Stimulated activated CD8-positive, alpha-beta memory T cell treated with anti-CD3 and anti-CD28 coated beads, Interleukin-12 subunit alpha, Interleukin-12 subunit beta, amount 100 ng/mL, for 24 hours (primary cell): ENCODE measurements around the gene GBP3.
"Not testable (repeated sequence)": the region's sequence is repeated elsewhere in the genome, so short reads cannot be mapped to it uniquely, and the experiment has no call there.

ENCODE experiments used
- DNase-seq: peaks from one replicate; pipeline ENCODE4 v3.0.0-alpha.2; 2020; ENCODE audit errors: extremely low read depth

GBP3 gene, protein sequence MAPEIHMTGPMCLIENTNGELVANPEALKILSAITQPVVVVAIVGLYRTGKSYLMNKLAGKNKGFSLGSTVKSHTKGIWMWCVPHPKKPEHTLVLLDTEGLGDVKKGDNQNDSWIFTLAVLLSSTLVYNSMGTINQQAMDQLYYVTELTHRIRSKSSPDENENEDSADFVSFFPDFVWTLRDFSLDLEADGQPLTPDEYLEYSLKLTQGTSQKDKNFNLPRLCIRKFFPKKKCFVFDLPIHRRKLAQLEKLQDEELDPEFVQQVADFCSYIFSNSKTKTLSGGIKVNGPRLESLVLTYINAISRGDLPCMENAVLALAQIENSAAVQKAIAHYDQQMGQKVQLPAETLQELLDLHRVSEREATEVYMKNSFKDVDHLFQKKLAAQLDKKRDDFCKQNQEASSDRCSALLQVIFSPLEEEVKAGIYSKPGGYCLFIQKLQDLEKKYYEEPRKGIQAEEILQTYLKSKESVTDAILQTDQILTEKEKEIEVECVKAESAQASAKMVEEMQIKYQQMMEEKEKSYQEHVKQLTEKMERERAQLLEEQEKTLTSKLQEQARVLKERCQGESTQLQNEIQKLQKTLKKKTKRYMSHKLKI

DNA sequence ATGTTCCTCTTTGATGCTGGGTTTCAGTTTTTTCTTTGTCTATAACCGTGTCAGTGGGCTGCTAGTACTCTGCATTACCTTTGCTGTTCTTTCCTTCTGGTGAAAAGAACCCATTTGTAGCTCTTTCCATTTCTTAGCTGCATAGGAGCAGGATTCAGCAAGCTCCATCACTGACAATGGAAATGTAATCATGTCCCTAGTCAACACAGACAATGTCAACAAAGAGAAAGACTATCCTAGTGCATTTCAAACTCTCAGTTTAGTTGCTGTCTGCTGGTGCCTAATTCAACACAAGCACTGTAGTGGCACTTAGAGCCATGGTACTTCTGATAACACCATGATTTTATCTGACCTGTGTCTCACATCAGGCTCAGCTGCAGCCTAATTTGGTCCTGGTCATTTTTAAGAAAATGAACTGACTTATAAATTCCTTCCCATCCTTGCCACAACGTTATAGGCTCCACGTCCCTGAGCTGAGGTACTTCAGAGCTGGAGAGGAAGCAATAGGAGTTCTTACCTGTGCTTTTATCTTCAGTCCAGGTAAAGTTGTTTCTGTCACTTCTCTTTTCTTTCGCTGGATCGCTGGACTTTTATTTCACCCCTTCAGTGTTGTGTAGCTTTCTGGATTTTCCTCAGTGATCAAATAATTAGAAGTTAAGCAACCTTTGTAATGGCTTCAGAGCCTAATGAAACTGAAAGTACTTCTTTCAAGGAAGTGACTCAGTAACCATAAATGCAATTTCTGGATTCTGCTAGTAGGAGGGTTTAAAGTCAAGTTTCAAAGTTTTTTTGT is at the start of gene GBP3:
TSS of gene GBP3 (minus strand) at position 700 of the 793 bp plus-strand sequence. CDS start 2,145 bp downstream, outside the sequence.
- DNase-seq: no peak

DNA sequence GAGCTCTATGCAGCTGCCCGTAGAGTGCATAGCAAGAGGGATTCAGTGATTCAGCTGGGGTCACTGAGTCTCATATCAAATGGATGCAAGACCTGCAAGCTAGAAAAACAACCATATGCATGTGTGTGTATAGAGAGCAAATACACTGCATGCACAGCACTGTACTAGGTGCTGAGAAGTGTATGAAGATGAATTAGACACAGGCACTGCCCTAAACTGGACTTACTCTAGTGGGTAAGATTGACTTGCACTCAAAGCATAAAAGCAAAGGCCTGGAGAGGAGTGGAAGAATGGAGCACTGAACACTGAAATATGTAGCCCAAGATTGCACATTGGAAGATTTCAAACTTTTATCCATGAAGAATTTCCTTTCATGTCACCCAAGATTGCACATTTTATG is 47.8 kb upstream of the GBP3 start:
- DNase-seq: no peak

DNA sequence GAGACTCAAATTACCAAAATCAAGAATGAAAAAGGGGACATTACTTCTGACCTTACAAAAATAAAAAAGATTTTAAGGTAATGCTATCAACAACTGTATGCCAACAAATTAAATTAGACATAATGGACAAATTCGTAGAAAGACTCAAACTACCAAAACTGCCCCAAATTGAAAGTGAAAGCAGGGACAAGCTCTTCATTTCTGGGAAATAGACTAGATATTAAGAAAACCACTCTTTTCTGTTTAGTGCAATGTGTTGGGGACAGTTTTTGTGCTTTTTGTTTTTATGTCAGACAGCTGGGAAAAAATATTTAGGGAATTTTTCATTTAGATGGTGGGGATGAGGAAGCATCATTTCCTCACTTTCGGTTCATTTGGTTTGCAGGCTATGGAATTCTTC is 47.3 kb upstream of the GBP3 start:
- DNase-seq: no peak

DNA sequence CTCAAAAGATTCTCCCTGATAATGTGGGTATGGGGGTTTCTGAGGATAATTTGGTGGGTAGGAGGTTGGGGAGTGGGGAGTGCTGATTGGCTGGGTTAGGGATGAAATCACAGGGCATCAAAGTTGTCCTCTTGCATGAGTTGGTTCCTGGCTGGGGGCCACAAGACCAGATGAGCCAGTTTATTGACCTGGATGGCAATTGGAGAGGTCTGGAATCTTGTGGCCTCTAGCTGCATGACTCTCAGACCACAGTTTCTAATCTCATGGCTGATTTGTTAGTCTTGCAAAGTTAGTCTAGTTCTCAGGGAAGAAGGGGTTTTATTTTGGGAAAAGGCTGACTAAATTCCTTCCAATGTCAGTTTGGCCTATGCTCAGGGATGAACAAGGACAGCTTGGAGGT is 45.6 kb upstream of the GBP3 start:
- DNase-seq: no peak

DNA sequence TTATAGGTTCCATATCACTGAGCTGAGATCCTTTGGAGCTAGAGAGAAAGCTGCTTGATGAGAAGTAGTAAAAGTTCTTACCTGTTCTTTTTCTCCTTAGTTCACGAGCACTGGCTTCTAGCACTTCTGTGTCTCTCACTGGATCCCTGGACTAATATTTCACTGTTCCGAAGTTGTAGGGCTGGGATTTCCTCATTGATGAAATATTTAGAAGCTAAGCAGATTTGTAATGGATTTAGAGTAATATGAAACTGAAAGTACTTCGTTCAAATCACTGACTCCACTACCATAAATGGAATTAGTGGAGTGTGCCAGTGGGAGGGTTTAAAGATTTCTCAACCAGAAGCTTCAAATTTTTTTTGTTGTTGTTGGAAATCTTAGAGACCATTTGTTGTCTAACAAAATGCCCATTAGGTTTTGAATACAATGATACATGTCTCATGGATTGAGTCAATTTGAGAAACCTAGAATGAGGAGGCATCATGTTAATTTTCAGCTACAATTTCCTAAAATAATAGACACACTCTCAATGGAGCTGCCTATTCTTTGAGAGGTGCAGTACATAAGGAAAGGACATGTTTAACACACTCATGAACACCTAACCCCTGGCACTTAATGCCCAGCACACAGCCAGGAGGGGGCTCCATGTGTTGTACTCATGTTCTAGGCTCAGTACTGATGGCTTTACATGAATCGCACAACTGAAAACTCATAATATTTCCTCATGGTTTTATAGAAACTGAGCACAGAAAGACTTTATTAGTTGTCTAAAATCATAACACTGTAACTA is 42.6 kb upstream of the GBP3 start, which contains the start of gene GBP1:
TSS of gene GBP1 (minus strand) at position 130 of the 790 bp plus-strand sequence. CDS start 1,974 bp downstream, outside the sequence.
- no peak for DNase-seq

DNA sequence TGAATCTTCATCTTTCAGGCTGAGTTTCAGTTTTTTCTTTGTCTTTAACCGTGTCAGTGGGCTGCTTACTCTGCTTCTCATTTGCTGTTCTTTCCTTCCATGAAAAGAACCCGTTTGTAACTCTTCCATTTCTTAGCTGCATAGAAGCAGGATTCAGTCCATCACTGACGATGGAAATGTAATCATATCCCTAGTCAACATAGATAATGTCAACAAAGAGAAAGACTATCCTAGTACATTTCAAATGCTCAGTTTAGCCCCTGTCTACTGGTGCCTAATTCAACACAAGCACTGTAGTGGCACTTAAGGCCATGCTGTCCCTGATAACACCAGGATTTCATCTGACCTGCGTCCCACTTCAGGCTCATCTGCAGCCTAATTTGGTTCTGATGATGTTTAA is 42.0 kb upstream of the GBP3 start:
- no peak for DNase-seq

DNA sequence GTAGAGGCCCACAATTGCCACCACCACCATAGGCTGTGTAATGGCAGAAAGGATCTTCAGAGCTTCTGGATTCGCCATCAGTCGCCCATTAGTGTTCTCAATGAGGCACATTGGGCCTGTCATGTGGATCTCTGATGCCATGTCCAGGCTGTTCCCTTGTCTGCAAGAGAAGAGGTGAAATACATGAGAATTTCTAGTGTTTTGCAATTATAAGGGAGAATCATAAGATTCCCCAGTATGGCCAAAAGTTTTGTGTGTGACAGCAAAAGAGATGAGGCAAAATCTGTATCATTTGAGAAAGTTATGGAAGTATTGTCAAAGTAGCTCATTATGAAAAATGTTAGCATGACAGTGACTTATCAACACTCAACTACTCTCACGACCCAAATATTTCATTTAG is 40.4 kb upstream of the GBP3 start:
- no peak for DNase-seq

DNA sequence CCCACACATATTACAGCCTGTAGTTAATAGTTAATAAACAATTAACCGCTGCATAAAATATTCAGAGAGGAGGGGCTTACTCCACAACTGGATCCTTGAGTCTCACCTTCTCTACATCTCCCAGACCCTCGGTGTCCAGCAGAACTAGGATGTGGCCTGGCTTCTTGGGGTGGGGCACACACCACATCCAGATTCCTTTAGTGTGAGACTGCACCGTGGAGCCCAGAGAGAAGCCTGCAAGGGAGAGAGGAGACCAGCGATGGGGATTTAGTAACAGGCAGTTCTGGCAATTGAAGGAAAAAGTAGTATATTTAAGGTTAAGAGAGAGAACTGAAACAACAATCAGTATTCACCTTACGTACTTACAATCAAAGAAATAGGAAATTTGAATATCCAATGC is 37.4 kb upstream of the GBP3 start:
- no peak for DNase-seq

DNA sequence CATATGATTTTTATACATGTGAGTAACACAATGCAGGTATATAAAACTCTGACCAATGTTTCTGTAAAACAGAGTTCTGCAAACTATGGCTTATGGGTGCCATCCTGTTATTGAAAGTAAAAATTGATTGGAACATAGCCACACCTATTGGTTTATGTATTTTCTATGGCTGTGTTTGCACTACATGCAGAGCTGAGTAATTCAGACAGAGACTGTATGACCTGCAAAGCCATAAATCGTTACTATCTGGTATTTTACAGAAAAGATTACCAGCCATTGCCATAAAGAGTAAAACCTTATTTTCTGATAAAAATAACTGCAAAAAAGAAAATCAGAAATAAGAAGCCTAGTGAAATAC is 29.3 kb upstream of the GBP3 start:
- no peak for DNase-seq

DNA sequence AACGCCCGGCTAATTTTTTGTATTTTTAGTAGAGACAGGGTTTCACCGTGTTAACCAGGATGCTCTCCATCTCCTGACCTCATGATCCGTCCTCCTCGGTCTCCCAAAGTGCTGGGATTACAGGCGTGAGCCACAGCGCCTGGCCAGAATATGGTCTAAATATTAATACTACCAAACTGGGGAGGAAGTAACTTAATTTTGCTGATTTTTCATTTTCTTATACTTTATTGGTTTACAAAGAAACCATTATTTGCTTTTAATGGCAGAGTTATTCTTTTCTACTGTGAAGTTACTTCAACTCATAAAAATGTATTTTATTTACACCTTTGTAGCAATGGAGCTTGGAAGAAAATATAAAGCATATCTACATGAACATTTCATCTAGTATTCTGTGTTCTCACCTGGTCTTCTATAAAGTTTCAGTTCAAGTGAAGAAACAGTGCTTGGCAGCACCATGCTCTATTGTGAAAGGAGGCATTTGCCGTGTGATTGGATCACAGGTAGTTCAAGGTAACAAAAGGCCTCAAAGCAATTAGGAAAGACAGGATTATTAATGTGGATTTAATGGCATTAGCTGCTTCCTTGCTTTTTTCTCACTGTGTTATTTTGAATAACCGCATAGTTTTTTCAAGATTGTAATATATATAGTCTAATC is 28.8 kb upstream of the GBP3 start:
- no peak for DNase-seq

DNA sequence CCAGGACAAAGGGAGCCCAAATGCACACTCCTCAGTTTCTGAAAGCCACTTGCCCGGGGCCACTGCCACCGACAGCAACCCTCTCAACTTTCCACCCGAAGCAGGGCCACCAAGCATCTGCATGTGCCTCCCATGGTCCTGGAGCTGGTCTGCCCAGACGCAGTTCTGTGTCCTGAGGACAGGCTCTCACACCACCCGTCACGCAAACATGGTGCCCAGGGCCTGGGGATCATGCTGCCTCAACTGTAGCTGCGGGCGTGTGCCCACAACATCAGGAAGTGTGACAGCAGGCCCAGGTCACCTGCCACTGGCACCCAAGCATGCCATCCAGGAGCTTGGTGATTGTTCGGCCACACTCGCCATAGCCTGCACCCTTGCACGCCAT is 28.0 kb upstream of the GBP3 start:
- no peak for DNase-seq

DNA sequence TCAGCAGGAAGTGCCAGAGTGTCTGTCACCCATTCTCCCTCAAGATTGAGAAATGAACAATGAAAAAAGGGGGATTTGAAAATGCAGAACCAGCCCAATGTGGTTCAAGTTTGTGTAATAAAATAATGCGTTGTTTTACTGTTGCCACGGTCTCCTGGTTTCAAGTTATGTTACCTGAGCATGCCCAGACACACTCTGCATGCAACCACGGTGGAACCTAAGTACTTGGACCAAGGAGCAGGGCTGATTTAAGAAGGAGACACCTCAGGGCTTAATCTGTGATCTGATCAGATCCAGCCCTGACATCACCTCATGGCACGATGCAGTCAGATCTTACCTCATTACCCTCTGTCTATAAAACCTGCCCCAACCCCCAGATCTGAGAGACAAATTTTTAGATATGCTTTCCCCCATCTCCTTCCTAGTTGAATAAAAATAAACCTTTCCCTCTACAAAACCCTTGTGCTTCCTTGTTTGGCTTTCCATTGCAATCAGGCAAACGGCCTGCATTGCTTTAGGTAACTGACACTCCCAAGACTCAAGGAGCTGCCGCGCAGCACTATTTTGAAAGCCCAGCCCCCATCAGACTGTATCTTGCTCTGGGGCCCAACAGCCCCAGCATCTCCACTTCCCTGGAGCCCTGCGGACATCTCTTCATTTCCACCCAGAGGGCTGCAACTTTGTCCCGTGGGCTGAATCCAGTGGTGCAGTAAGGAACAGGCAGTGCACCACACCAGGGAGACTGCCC is 27.4 kb upstream of the GBP3 start:
- DNase-seq: not testable (repeated sequence)

DNA sequence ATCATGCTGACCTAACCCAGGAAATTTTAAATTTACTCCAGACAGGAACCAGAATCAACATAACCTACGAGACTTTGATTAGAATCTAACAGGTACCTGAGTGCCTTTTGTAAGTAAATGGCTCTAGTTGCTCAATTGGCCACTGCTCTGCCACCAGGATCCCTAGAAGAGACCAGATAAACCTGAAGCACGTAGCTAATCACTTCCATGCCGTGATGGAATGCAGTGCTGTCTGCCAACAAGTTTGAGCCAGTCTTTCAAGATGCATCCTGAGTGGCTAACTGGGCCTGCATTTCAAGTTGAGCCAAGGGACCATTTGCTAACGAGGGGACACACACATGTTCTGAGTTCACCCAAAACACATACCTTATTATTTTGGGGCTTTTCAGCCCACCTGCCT is 26.5 kb upstream of the GBP3 start:
- DNase-seq: not testable (repeated sequence)

DNA sequence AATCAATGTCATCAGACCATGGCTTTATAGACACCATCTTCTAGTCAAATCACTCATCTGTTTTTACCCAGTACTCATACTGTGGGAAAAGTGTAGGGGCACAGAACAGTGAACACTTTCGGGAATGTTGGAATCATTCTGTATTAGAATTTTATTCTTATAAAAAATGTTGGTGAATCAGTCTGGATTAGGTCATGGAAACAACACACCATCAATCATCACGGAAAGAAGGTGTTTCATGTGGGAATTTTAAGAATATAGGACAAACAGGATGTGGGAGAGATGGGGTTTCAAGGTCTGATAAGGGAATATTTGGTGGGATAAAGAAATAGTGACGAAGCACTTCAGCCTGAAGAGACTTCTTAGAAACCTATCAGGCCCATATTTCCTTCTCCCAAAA is 25.1 kb upstream of the GBP3 start:
- DNase-seq: no peak

DNA sequence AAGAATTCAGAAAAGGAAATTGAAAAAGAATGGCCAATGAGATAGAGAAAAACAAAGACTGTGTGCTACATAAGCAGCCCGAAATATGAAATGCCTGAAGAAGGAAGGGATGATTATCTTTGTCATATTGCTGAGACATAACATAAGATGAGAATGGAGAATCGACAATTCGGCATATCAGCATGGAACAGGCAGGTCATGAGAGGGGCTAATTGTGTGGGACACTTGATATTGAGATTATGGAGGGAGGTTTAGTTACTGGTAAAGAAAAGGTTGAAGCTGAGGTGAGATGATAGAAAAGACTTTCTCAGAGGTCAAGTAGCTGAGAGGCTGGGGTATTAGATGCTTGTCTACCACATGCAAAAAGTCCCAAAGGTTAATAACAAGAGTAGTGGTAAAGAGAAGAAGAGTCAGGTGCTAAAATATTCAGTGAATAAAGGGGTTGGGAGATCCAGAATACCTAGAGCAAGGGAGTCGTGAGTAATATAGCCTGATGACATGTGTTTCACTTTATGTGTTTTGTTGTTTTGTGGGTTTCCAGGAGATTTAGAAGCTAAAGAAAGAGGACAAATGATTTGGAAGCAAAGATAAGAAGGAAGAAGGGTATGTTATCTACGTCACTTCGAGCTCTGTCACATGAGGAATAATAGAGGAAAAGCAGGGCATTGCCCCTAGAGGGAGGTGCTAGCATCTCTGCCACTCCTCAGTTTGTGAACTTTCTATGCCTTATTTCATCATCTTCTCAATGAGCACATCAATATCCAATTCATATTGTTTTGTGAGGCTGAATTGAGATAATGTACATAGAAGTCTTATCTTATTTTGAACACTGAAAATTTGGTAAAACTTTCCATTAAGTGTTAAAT is 23.9 kb upstream of the GBP3 start:
- not testable (repeated sequence) for DNase-seq

DNA sequence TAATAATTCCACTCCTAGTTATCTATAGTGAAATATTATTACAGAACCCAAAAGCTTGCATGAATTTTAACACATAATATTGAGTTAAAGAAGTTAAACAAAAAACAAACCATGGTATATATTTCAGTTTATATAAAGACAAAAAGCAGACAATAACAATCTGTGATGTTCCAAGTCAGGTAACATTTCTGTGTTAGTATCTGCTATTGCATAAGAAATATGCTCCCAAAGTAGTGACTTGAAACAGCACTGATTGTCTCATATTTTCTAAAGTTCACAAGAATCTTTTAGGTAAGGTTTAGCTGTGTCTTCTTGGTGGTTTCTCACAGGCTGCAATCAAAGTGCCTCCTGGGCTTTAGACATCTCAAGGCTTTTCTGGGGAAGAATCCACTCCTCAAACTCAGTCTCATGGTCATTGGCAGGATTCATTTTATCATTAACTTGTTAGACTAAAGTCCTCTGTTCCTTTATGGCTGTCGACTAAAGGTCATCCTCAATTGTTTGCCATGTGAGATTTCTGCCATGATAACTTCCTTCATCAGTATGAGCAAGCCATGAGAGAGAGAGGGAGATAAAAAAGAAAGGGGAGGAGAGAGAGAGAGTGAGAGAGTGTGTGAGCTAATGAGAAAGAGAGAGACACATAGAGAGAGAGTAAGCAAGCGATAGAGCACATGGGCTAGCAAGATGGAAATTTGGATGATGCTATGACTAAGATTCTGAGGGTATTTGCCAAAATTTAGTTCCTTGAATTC is 22.5 kb upstream of the GBP3 start:
- DNase-seq: no peak

DNA sequence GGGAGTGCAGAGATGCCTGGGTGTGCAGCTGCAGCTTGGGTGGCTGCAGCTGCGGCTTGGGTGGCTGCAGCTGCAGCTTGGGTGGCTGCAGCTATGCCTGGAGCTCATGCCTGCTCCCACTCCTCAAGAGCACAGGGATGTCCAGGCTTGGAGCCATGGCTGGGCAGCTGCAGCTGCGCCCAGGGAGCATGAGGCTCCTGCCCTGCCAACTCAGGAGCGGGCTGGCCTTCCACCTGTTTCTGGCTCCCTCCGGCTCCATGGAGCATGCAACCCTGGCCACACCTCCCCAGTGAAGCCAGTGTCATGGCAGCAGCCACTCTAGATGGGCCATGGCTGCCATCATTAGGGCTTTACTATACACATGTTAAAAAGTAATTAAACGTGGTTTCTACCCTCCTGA is 21.3 kb upstream of the GBP3 start:
- no peak for DNase-seq

DNA sequence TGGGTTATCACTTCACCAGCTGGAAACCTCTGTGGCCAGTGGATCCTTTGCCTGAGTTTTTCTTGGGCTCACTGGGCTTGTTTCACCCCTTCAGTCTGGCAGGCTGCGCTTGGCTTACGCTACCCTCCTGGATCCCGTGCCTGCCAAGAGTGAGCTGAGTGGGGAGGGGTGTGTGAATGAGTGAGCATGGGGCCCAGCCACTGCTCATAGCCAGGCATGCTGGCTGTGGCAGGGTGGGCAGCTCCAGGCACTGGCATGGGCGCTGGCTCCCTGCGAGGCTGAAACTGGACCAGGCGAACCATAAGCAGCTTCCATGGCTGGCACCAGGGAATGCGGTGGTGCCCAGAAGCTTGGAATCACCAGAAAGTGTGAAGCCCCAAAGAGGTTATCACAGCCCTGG is 19.8 kb upstream of the GBP3 start:
- DNase-seq: no peak

DNA sequence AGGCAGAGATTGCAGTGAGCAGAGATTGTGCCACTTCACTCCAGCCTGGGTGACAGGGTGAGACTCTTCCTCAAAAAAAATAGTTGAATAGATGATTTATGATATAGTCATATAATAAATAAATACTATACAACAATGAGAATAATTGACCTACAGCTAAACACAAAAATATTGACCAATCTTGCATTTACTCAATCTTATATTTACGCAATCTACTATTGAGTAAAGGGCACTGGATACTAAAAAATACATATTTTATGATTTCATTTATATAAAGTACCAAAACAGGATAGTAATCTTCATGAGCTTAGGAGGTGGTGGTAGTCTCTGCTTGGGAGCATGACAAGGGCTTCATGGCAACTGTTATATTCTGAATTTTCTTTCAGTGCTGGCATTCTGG is 19.1 kb upstream of the GBP3 start:
- DNase-seq: no peak
